NCI-H226 (cell line): ENCODE measurements around the gene ASTN1.

Experiments
- DNase-seq: peaks from one replicate; pipeline ENCODE4 v3.0.0-alpha.2; 2015

Gene ASTN1

GRCh38 chr1:176816232-176816631, 348.3 kb downstream of the ASTN1 start:
- no peak for DNase-seq

GRCh38 chr1:176815621-176816020, 348.9 kb downstream of the ASTN1 start:
- DNase-seq, result no peak

DNA sequence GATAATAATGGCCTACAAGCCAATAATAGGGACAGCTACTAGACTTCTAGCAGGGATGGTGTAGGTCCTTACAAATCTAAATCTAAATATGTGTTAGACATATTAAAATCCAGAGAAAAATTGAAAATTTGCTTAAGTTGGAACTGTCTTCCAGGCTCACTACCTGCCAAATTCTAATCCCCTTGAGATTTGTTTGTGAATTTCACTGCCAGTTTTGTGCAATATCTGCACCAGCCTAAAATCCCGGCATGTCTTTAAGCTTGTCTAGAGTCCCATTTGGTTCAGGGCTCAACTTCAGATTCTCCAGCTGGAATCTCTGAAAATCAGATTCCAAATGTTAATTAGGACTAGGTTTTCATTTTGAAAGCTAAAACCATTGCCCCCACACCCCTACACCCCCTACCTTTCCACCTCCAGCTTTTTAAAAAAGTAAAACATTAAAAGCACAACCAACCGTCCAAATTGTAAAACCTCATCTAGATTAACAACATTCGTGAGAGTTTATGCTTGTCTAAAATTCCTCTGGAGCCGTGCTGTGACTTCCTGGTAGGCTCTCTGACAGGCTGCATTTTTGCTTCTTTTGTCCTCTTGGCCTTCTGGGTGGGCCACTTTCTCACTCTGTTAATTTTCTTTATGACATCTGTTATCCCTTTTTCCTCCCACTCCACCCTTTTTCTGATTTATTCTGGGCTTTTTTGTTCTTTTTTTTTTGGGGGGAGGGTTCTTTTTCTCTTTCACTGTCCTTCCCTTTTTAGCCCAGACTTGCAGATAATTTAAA, 352.8 kb downstream of the ASTN1 start:
- DNase-seq, result no peak

- no peak for DNase-seq
These were observed 355.2 kb downstream of the ASTN1 start for GRCh38 chr1:176809292-176809691.
